Cardiac fibroblast (primary cell): Measurements from ENCODE around the gene ZBTB45.

Source experiments
- DNase-seq, 2 donors: peaks; one replicate each; pipeline versions ENCODE4 v3.0.0 to v3.0.0-alpha.2; 2010; ENCODE audit warnings: low read depth in 2 of 2
- H3K4me3 ChIP-seq, 2 donors: replicated peaks in 1 of 2; 1 replicate in 1 of 2; 2 replicates in 1 of 2; pipeline ENCODE4 v1.5.1; 2011; ENCODE audit warnings: low read depth in 2 of 2, low read length in 2 of 2, mild to moderate bottlenecking in 2 of 2, moderate library complexity in 1 of 2
- CTCF ChIP-seq: IDR thresholded peaks from one replicate; pipeline ENCODE4 v1.5.1; 2011; ENCODE audit warnings: low read depth, mild to moderate bottlenecking, low read length, inconsistent platforms

Gene ZBTB45

GRCh38 chr19:58482372-58482771 is 37.2 kb downstream of the ZBTB45 start:
- DNase-seq, result no peak
- no peak overlapping the region for H3K4me3 ChIP-seq
- TF ChIP-seq CTCF, result no peak

- no peak for TF ChIP-seq CTCF
- no peak for DNase-seq
- no peak overlapping the region for H3K4me3 ChIP-seq
These were observed 38.8 kb downstream of the ZBTB45 start for GRCh38 chr19:58480831-58481230.

- no peak overlapping the region for H3K4me3 ChIP-seq
- no peak for DNase-seq
- TF ChIP-seq CTCF, result no peak
These were observed 39.2 kb downstream of the ZBTB45 start for GRCh38 chr19:58480481-58480830.

DNA sequence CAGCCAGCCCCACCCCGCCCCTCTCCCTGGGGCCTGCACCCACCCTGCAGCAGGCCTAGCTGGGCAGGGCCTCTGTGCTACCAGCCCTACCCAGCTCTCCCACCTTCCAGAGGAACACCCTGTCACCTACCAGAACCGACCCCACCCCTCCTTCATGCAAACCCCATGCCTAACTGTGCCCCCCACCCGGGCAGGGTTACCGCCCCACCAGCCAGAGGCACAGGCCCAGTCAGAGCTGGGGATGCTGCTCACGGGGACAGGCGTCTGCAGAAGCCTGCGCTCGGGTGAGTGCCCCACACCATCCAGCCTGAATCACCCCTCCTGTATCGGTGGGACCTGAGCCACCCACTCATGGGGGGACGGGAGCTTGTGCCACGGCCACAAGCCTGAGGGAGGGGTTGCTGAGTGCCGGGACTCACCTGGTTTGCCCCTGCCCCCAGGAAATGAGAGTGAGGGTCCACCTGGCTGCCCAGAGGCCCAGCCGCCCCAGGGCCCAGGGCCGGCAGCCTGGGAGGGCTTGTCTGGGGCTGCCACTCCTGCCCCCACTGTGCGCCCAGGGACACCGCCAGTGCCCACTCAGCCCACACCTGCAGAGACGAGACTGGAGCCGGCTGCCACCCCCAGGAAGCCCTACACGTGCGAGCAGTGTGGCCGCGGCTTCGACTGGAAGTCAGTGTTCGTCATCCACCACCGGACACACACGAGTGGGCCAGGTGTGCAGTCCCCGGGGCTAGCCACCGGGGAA is 39.7 kb downstream of the ZBTB45 start:
- TF ChIP-seq CTCF, result no peak
- no peak overlapping the region for H3K4me3 ChIP-seq
- no peak for DNase-seq

GRCh38 chr19:58479303-58479702 is 40.3 kb downstream of the ZBTB45 start:
- no peak for DNase-seq
- TF ChIP-seq CTCF, result no peak
- H3K4me3 ChIP-seq, result no peak overlapping the region

DNA sequence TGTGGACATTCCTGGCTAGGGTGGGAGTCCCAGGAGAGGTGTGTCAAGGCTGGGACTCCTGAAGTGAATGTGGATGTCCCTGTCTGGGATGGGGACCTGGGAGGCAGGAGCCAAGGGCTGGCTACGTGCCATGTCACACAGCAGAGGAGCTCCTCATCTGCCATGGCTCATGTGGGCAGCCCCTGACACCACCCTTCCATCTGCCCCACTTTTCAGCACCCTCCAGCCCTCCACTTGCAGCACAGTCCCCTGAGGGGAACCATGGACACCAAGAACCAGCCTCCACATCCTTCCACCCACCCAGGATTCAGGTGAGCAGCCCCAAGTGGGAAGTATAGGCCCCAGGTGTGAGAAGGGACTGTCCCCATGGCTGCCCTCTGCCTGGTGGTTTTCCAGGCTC is 41.7 kb downstream of the ZBTB45 start:
- DNase-seq, result no peak
- H3K4me3 ChIP-seq, result no peak overlapping the region
- TF ChIP-seq CTCF, result no peak

DNA sequence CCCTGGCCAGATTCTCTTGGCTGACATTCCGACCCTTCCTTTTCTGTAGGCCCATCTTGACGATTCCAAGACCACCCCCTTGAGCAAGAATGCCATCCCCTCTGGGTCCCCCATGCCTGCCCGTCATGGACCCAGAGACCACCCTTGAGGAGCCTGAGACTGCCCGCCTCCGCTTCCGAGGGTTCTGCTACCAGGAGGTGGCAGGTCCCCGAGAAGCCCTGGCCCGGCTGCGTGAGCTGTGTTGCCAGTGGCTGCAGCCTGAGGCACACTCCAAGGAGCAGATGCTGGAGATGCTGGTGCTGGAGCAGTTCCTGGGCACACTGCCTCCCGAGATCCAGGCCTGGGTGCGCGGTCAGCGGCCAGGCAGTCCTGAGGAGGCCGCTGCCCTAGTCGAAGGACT is 42.5 kb downstream of the ZBTB45 start:
- no peak for TF ChIP-seq CTCF
- H3K4me3 ChIP-seq, result no peak overlapping the region
- no peak for DNase-seq
